Ascending aorta (tissue), 2 donors: ENCODE data around the gene LTO1. TPM values are rescaled to one million over a fixed set of nuclear protein-coding genes. Genes with fewer than 3 reads are reported as not detected.
"Not testable (repeated sequence)": the region's sequence is repeated elsewhere in the genome, so short reads cannot be mapped to it uniquely, and the experiment has no call there.

ENCODE experiments used
- DNase-seq, 2 donors: peaks; one replicate each; pipeline ENCODE4 v3.0.0-alpha.2; 2019; ENCODE audit warnings: low spot score in 2 of 2
- H3K27ac ChIP-seq, 2 donors: fragments of 200-600 bp; sonication (generic); one replicate each; pipeline ENCODE4 v1.5.1; 2016 to 2017; ENCODE audit warnings: mild to moderate bottlenecking in 1 of 2
- H3K27me3 ChIP-seq: fragments of 200-600 bp; sonication (generic); one replicate; pipeline ENCODE4 v1.5.1; 2017
- H3K36me3 ChIP-seq, 2 donors: fragments of 200-600 bp; sonication (generic); one replicate each; pipeline ENCODE4 v1.5.1; 2016
- H3K4me1 ChIP-seq, 2 donors: fragments of 200-600 bp; sonication (generic); one replicate each; pipeline ENCODE4 v1.5.1; 2016 to 2017; ENCODE audit warnings: mild to moderate bottlenecking in 1 of 2
- H3K4me3 ChIP-seq, 2 donors: fragments of 200-600 bp; sonication (generic); one replicate each; pipeline ENCODE4 v1.5.1; 2016 to 2017; ENCODE audit warnings: mild to moderate bottlenecking in 1 of 2
- H3K9me3 ChIP-seq, 2 donors: fragments of 200-600 bp; sonication (generic); one replicate each; pipeline ENCODE4 v1.5.1; 2016
- CTCF ChIP-seq, 3 experiments: fragments of 200-600 bp in 2 of 3; fragments of 450-650 bp in 1 of 3; sonication (generic) in 2 of 3; IDR thresholded peaks; one replicate each; pipeline ENCODE4 v1.5.1; 2016 to 2019; ENCODE audit warnings: antibody characterized with exemption in 3 of 3, mild to moderate bottlenecking in 1 of 3, moderate library complexity in 1 of 3
- intact Hi-C: fragments of 100-400 bp; cut with DNase I; formaldehyde crosslinking; loops from one replicate; pipeline ENCODE4 v1.15.1; 2023
- total RNA-seq: library from RNA; depleted of rRNA; stranded (reverse); fragments of >200 nt; gene quantifications from one replicate; pipeline ENCODE4 v1.1.0, GENCODE V29; 2016

LTO1 gene
- total RNA-seq, 1 donor from 2014 or later: 10.2 TPM

DNA sequence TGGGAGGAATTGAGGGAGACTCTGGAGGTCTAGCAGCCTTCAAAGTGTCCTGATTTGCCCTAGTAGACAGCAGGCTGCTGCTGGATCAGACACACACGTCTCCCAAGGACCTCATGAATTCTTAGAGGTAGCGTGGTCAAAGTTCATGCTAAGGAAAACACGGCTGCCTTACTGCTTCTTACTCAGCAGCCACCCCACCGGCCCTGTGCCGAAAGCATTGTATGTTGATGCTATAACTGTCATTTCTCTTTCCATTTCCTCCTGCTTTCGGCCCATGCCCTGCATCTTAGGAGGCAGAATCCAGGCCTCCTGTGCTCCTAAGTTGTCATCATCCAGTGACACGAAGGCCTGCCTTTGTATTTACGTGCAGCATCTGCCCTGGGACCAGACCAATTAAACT is 44.7 kb downstream of the LTO1 start:
- no peaks in the 10 kb centered on the region for H3K9me3 ChIP-seq
- no peaks in the 10 kb centered on the region for H3K27me3 ChIP-seq
- H3K4me3 ChIP-seq: no peak overlapping the region
- H3K27ac ChIP-seq: no peak overlapping the region
- no peaks in the 10 kb centered on the region for H3K36me3 ChIP-seq
- no peak for TF ChIP-seq CTCF (IDR thresholded peaks at IDR 0.05)
- intact Hi-C loops: loop anchor here (10.0 kb wide), 1 partner anchor 306 kb away; no protein-coding TSS in a partner anchor
- no peaks in the 10 kb centered on the region for H3K4me1 ChIP-seq
- DNase-seq: no peak

- intact Hi-C loops: loop anchor here (10.0 kb wide), 1 partner anchor 305 kb away; no protein-coding TSS in a partner anchor
- no peaks in the 10 kb centered on the region for H3K36me3 ChIP-seq
- no peak for DNase-seq
- H3K9me3 ChIP-seq: no peaks in the 10 kb centered on the region
- H3K27me3 ChIP-seq: no peaks in the 10 kb centered on the region
- TF ChIP-seq CTCF (IDR thresholded peaks at IDR 0.05): no peak
- H3K4me3 ChIP-seq: no peak overlapping the region
- H3K4me1 ChIP-seq: no peaks in the 10 kb centered on the region
- no peak overlapping the region for H3K27ac ChIP-seq
These were observed 45.1 kb downstream of the LTO1 start for GRCh38 chr11:69630017-69630416.

GRCh38 chr11:69627551-69627950 is 47.6 kb downstream of the LTO1 start:
- Histone ChIP-seq H3K4me3 (no peak overlapping the region), H3K4me1 (no peaks in the 10 kb centered on the region), H3K27me3 (no peaks in the 10 kb centered on the region), H3K36me3 (no peaks in the 10 kb centered on the region), H3K27ac (no peak overlapping the region), H3K9me3 (no peaks in the 10 kb centered on the region)
- intact Hi-C loops: no loop called here
- no peak for DNase-seq
- no peak for TF ChIP-seq CTCF (IDR thresholded peaks at IDR 0.05)

GRCh38 chr11:69625476-69625875 is 49.7 kb downstream of the LTO1 start:
- no peak for DNase-seq
- H3K9me3 ChIP-seq: no peaks in the 10 kb centered on the region

GRCh38 chr11:69624293-69624692 is 50.9 kb downstream of the LTO1 start:
- H3K27ac ChIP-seq: no peak overlapping the region
- H3K27me3 ChIP-seq: no peaks in the 10 kb centered on the region
- DNase-seq: no peak
- H3K4me1 ChIP-seq: no peaks in the 10 kb centered on the region
- intact Hi-C loops: no loop called here
- no peak overlapping the region for H3K4me3 ChIP-seq
- TF ChIP-seq CTCF (IDR thresholded peaks at IDR 0.05): no peak
- H3K9me3 ChIP-seq: no peaks in the 10 kb centered on the region
- H3K36me3 ChIP-seq: no peaks in the 10 kb centered on the region

More at GRCh38 chr11:69625476-69625875, 49.7 kb downstream of the LTO1 start:
- no peak overlapping the region for H3K4me3 ChIP-seq
- no peaks in the 10 kb centered on the region for H3K36me3 ChIP-seq
- intact Hi-C loops: no loop called here
- H3K27me3 ChIP-seq: no peaks in the 10 kb centered on the region
- H3K4me1 ChIP-seq: no peaks in the 10 kb centered on the region
- no peak for TF ChIP-seq CTCF (IDR thresholded peaks at IDR 0.05)
- H3K27ac ChIP-seq: no peak overlapping the region

DNA sequence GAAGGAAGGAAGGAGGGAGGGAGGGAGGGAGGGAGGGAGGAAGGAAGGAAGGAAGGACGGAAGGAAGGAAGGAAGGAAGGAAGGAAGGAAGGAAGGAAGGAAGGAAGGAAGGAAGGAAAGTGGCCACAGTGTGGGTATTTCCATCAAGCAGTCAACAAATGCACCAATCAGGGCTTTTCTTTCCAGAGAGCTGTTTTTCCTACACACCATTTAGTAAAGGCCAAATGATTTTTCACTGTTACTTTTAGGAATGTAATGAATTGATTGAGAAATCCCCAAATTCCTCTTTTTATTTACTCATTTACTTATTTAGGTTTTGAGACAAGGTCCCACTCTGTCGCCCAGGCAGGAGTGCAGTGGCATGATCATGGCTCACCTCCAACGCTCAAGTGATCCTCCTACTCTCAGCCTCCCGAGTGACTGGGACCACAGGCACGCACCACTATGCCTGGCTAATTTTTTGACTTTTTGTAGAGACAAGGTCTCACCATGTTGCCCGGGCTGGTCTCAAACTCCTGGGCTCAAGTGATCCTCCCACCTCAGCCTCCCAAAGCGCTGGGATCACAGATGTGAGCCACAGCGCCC is 53.0 kb downstream of the LTO1 start:
- H3K36me3 ChIP-seq, H3K4me3 ChIP-seq, H3K27ac ChIP-seq, H3K4me1 ChIP-seq, H3K9me3 ChIP-seq, intact Hi-C loops, H3K27me3 ChIP-seq, DNase-seq: not testable (repeated sequence)
